Measurements from ENCODE around the gene IZUMO4.
"Not testable (repeated sequence)": the region's sequence is repeated elsewhere in the genome, so short reads cannot be mapped to it uniquely, and the experiment has no call there.

IZUMO4 gene

GRCh38 chr19:2129486-2129885 is 32.8 kb downstream of the IZUMO4 start:
- DNase-seq (ENCODE audit: low read depth): no peak
- no peak for TF ChIP-seq CTCF (conservative IDR thresholded peaks at IDR 0.05; ENCODE audit: low read depth, low read length)
- no peak overlapping the region for H3K4me3 ChIP-seq (ENCODE audit: low read length)

- TF ChIP-seq CTCF (conservative IDR thresholded peaks at IDR 0.05; ENCODE audit: low read depth, low read length): no peak
- no peak for DNase-seq (ENCODE audit: low read depth)
- no peak overlapping the region for H3K4me3 ChIP-seq (ENCODE audit: low read length)
These were observed 33.4 kb downstream of the IZUMO4 start for GRCh38 chr19:2129892-2130770.

DNA sequence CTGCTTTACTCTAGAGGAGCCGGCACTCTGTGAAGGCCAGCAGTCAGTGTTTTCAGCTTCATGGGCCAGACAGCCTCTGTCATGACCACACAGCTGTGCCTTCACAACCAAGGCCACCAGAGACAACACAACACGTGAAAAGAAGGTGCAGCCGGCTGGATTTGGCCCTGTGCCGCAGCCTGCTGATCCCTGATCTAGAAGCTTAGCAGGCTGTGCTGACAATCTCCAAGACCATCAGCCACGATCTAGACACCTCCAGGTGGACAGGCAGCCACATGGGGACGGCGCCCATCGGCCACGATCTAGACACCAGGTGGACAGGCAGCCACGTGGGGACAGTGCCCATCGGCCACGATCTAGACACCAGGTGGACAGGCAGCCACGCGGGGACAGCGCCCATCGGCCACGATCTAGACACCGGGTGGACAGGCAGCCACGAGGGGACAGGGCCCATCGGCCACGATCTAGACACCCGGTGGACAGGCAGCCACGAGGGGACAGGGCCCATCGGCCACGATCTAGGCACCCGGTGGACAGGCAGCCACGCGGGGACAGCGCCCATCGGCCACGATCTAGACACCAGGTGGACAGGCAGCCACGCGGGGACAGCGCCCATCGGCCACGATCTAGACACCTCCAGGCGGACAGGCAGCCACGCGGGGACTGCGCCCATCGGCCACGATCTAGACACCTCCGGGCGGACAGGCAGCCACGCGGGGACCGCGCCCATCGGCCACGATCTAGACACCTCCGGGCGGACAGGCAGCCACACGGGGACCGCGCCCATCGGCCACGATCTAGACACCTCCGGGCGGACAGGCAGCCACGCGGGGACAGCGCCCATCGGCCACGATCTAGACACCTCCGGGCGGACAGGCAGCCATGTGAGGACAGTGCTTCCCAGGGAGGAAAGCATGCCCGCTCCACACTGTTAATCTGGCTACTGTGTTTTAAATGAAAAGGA is 34.6 kb downstream of the IZUMO4 start:
- not testable (repeated sequence) for DNase-seq (ENCODE audit: low read depth); H3K4me3 ChIP-seq (ENCODE audit: low read length)

- no peak overlapping the region for H3K4me3 ChIP-seq (ENCODE audit: low read length)
- no peak for DNase-seq (ENCODE audit: low read depth)
- no peak for TF ChIP-seq CTCF (conservative IDR thresholded peaks at IDR 0.05; ENCODE audit: low read depth, low read length)
These were observed 35.5 kb downstream of the IZUMO4 start for GRCh38 chr19:2132191-2132590.

GRCh38 chr19:2132731-2133490 is 36.2 kb downstream of the IZUMO4 start:
- no peak for DNase-seq (ENCODE audit: low read depth)
- no peak overlapping the region for H3K4me3 ChIP-seq (ENCODE audit: low read length)
- no peak for TF ChIP-seq CTCF (conservative IDR thresholded peaks at IDR 0.05; ENCODE audit: low read depth, low read length)

- no peak overlapping the region for H3K4me3 ChIP-seq (ENCODE audit: low read length)
- no peak for TF ChIP-seq CTCF (conservative IDR thresholded peaks at IDR 0.05; ENCODE audit: low read depth, low read length)
- no peak for DNase-seq (ENCODE audit: low read depth)
These were observed 39.0 kb downstream of the IZUMO4 start for GRCh38 chr19:2135474-2136402.

All from retinal pigment epithelial cell (primary cell).